AG10803 (cell line): ENCODE results near the gene PPFIA2.

Experiments used
- DNase-seq: peaks from one replicate; pipeline ENCODE4 v3.0.0; 2010; ENCODE audit warnings: low read depth
- H3K4me3 ChIP-seq: 2 replicates; pipeline ENCODE4 v1.5.1; 2011; ENCODE audit warnings: mild to moderate bottlenecking, low read length, control low read depth
- CTCF ChIP-seq: conservative IDR thresholded peaks from 2 replicates; pipeline ENCODE4 v1.5.1; 2011; ENCODE audit warnings: mild to moderate bottlenecking, low read length, control low read depth, inconsistent platforms

Gene PPFIA2

GRCh38 chr12:81502912-81503695, 256.0 kb downstream of the PPFIA2 start:
- no peak overlapping the region for H3K4me3 ChIP-seq
- DNase-seq, result peak; percentile 77
- TF ChIP-seq CTCF, result no peak

GRCh38 chr12:81500788-81501187, 258.4 kb downstream of the PPFIA2 start:
- H3K4me3 ChIP-seq, result no peak overlapping the region
- no peak for TF ChIP-seq CTCF

GRCh38 chr12:81499809-81500208, 259.3 kb downstream of the PPFIA2 start:
- no peak for TF ChIP-seq CTCF
- H3K4me3 ChIP-seq, result no peak overlapping the region
- no peak for DNase-seq

More at GRCh38 chr12:81500788-81501187, 258.4 kb downstream of the PPFIA2 start:
- DNase-seq, result no peak

- no peak overlapping the region for H3K4me3 ChIP-seq
- no peak for DNase-seq
- no peak for TF ChIP-seq CTCF
Measured at GRCh38 chr12:81492131-81492720, 266.9 kb downstream of the PPFIA2 start.

GRCh38 chr12:81472934-81473333, 286.2 kb downstream of the PPFIA2 start:
- no peak for DNase-seq
- TF ChIP-seq CTCF, result no peak
- no peak overlapping the region for H3K4me3 ChIP-seq

GRCh38 chr12:81470923-81471322, 288.2 kb downstream of the PPFIA2 start:
- H3K4me3 ChIP-seq, result no peak overlapping the region
- no peak for DNase-seq

More at GRCh38 chr12:81470923-81471322, 288.2 kb downstream of the PPFIA2 start:
- no peak for TF ChIP-seq CTCF
